Measurements from ENCODE around the gene TENM3.

Gene TENM3

GRCh38 chr4:182532441-182532840, 289.2 kb downstream of the TENM3 start:
- no peak for DNase-seq

- no peak for DNase-seq
These were observed 290.8 kb downstream of the TENM3 start for GRCh38 chr4:182533964-182534363.

- DNase-seq: no peak
These were observed 293.1 kb downstream of the TENM3 start for GRCh38 chr4:182536221-182536811.

GRCh38 chr4:182537031-182537795, 294.0 kb downstream of the TENM3 start:
- no peak for DNase-seq

- DNase-seq: no peak
These were observed 294.8 kb downstream of the TENM3 start for GRCh38 chr4:182538031-182538430.

- no peak for DNase-seq
These were observed 297.3 kb downstream of the TENM3 start for GRCh38 chr4:182540496-182540895.

GRCh38 chr4:182547435-182547834, 304.2 kb downstream of the TENM3 start:
- DNase-seq: no peak

- DNase-seq: no peak
These were observed 305.0 kb downstream of the TENM3 start for GRCh38 chr4:182548156-182548555.

- no peak for DNase-seq
These were observed 306.2 kb downstream of the TENM3 start for GRCh38 chr4:182549356-182549755.

- DNase-seq: no peak
These were observed 309.7 kb downstream of the TENM3 start for GRCh38 chr4:182552948-182553347.

- no peak for DNase-seq
These were observed 310.5 kb downstream of the TENM3 start for GRCh38 chr4:182553653-182554052.

- no peak for DNase-seq
These were observed 311.5 kb downstream of the TENM3 start for GRCh38 chr4:182554736-182555135.

GRCh38 chr4:182555997-182556418, 312.8 kb downstream of the TENM3 start:
- no peak for DNase-seq

GRCh38 chr4:182556580-182556979, 313.4 kb downstream of the TENM3 start:
- no peak for DNase-seq

GRCh38 chr4:182560358-182560757, 317.2 kb downstream of the TENM3 start:
- no peak for DNase-seq

GRCh38 chr4:182562350-182562749, 319.1 kb downstream of the TENM3 start:
- DNase-seq: no peak

GRCh38 chr4:182564724-182565369, 321.6 kb downstream of the TENM3 start:
- DNase-seq: no peak

- DNase-seq: no peak
These were observed 323.9 kb downstream of the TENM3 start for GRCh38 chr4:182567119-182567518.

- DNase-seq: no peak
These were observed 326.4 kb downstream of the TENM3 start for GRCh38 chr4:182569561-182569960.

GRCh38 chr4:182574706-182575105, 331.5 kb downstream of the TENM3 start:
- DNase-seq: no peak

- DNase-seq: no peak
These were observed 332.0 kb downstream of the TENM3 start for GRCh38 chr4:182575225-182575624.

GRCh38 chr4:182576601-182577289, 333.5 kb downstream of the TENM3 start:
- no peak for DNase-seq

GRCh38 chr4:182577411-182577810, 334.2 kb downstream of the TENM3 start:
- no peak for DNase-seq

- no peak for DNase-seq
These were observed 335.2 kb downstream of the TENM3 start for GRCh38 chr4:182578402-182578801.
